Measurements from ENCODE around the gene GARIN6. TPM values are rescaled to one million over a fixed set of nuclear protein-coding genes. Genes with fewer than 3 reads are reported as not detected.

The GARIN6 gene
- total RNA-seq, result not detected in 2 replicates

GRCh38 chr12:99647453-99647852 is at the start of gene GARIN6:
GARIN6 (plus strand) TSS chr12:99647753; CDS start chr12:99648175, 422 bp downstream.

Data from airway epithelial cell (primary cell).